ENCODE measurements around the gene ART4. TPM values are rescaled to one million over a fixed set of nuclear protein-coding genes. Genes with fewer than 3 reads are reported as not detected.

Gene ART4
- total RNA-seq, 1 donor from 2014 or later = not detected

- H3K4me3 Mint-ChIP-seq = no peak overlapping the region
- H3K27ac Mint-ChIP-seq = no peak overlapping the region
- H3K9me3 Mint-ChIP-seq = no peaks in the 10 kb centered on the region
- intact Hi-C loops (cut with micrococcal nuclease) = loop anchor here (5.0 kb wide), 2 partner anchors 122 to 378 kb away; partner anchors contain the start of gene RERG
- no peaks in the 10 kb centered on the region for H3K36me3 Mint-ChIP-seq (ENCODE audit: low read depth)
- no peak for DNase-seq
- H3K4me1 Mint-ChIP-seq = peaks cover 5% of the 10 kb centered on the region
- peaks cover 2% of the 10 kb centered on the region for H3K27me3 Mint-ChIP-seq
Measured at GRCh38 chr12:14844401-14844800, 1.1 kb upstream of the ART4 start.

DNA sequence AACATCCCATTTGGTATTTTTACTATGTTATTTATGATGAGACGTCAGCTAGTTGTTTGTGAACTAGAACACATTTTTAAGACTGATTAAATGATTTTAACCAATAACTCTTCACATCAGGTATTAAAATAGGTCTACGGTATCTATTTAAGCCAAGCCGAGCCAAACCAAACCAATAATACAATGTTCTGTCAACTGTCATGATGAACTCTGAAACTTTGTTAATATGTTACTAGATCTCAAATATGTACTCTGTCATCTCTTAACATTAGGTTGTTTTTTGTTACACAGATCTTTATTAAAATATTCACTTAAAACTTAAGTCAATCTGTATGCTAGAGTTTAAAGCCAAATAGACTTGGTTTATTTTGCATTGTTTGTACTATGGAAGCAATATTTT lies 1.0 kb downstream of the ART4 start:
- H3K27me3 Mint-ChIP-seq = peaks cover 7% of the 10 kb centered on the region

GRCh38 chr12:14841761-14842160 lies 1.6 kb downstream of the ART4 start:
- H3K27ac Mint-ChIP-seq = no peak overlapping the region
- intact Hi-C loops (cut with micrococcal nuclease) = loop anchor here (5.0 kb wide), 2 partner anchors 119 to 381 kb away; partner anchors contain the start of gene RERG
- H3K9me3 Mint-ChIP-seq = no peaks in the 10 kb centered on the region
- H3K4me1 Mint-ChIP-seq = peaks cover 5% of the 10 kb centered on the region
- no peak for DNase-seq
- H3K4me3 Mint-ChIP-seq = no peak overlapping the region
- no peaks in the 10 kb centered on the region for H3K36me3 Mint-ChIP-seq (ENCODE audit: low read depth)
- H3K27me3 Mint-ChIP-seq = peaks cover 7% of the 10 kb centered on the region

More for the DNA sequence above, 1.0 kb downstream of the ART4 start:
- Mint-ChIP-seq H3K4me3 (no peak overlapping the region), H3K36me3 (ENCODE audit: low read depth) (no peaks in the 10 kb centered on the region), H3K4me1 (peaks cover 5% of the 10 kb centered on the region), H3K27ac (no peak overlapping the region), H3K9me3 (no peaks in the 10 kb centered on the region)
- DNase-seq = no peak
- intact Hi-C loops (cut with micrococcal nuclease) = loop anchor here (5.0 kb wide), 2 partner anchors 120 to 380 kb away; partner anchors contain the start of gene RERG

DNA sequence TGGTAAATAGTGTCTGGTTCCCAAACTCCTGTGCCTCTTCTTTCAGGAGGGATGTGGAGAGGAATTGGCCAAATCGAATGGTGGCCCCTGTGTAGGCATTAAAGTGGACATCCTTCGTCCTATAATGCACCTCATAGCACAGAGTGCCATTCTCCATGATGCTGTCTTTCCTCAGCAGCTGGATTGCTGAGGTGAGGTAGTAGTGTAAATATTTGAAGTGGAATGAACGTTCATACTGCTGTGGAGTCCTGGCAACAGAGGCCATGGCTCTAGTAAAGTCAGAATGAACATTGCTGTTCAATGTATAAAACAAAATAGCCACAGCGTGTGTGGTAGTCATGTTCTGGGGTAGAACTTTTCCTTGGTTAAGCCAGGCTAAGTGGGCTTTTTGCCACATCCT lies 2.7 kb downstream of the ART4 start:
- intact Hi-C loops (cut with micrococcal nuclease) = loop anchor here (5.0 kb wide), 2 partner anchors 118 to 382 kb away; partner anchors contain the start of gene RERG
- Mint-ChIP-seq H3K4me1 (peaks cover 2% of the 10 kb centered on the region), H3K27ac (no peak overlapping the region), H3K36me3 (ENCODE audit: low read depth) (no peaks in the 10 kb centered on the region), H3K9me3 (no peaks in the 10 kb centered on the region), H3K4me3 (no peak overlapping the region), H3K27me3 (peaks cover 8% of the 10 kb centered on the region)
- no peak for DNase-seq

GRCh38 chr12:14839262-14839661 lies 4.1 kb downstream of the ART4 start:
- no peaks in the 10 kb centered on the region for H3K4me1 Mint-ChIP-seq
- H3K27ac Mint-ChIP-seq = no peak overlapping the region

DNA sequence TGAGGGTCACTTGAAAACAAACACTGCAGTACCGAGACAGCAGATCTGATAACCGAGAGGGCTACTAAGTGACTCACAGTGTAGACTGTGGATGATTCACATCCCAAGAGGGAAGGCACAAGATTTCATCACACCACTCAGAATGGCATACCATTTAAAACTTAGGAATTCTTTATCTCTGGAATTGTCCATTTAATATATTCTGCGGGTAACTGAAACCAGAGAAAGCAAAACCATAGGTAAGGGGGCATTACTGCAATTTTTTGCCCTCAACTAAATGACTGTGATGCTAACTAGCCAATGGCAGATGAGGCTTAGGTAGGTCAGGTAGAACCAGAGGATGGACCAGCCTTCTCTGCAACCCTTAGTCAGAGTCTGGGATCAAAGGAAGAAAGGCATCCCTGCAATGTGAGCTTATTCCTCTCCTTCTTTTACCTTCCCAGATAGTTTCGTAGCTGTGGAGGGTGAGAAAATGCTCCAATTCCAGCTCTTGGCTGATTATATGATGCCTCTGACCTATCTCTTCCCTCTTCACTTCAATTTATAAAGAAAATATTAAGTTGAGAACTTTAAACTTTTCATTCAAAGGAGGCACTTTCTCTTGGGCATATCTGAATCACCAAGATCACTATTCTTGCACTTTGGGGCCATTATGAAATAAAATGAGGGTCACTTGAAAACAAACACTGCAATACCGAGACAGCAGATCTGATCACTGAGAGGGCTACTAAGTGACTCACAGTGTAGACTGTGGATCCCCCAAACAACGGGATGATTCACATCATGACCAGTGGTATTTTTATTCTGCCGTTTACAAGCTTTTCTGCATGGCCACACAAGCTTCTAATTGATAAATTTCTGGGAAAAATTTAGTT lies 6.8 kb downstream of the ART4 start:
- no peak overlapping the region for H3K27ac Mint-ChIP-seq
- H3K36me3 Mint-ChIP-seq (ENCODE audit: low read depth) = no peaks in the 10 kb centered on the region
- H3K9me3 Mint-ChIP-seq = no peaks in the 10 kb centered on the region
- no peak overlapping the region for H3K4me3 Mint-ChIP-seq
- no peaks in the 10 kb centered on the region for H3K4me1 Mint-ChIP-seq
- H3K27me3 Mint-ChIP-seq = peaks cover 29% of the 10 kb centered on the region
- DNase-seq = no peak
- intact Hi-C loops (cut with micrococcal nuclease) = no loop called here

More at GRCh38 chr12:14839262-14839661, 4.1 kb downstream of the ART4 start:
- H3K27me3 Mint-ChIP-seq = peaks cover 14% of the 10 kb centered on the region
- no peak for DNase-seq
- no peaks in the 10 kb centered on the region for H3K36me3 Mint-ChIP-seq (ENCODE audit: low read depth)
- H3K4me3 Mint-ChIP-seq = no peak overlapping the region
- intact Hi-C loops (cut with micrococcal nuclease) = no loop called here
- no peaks in the 10 kb centered on the region for H3K9me3 Mint-ChIP-seq

- Mint-ChIP-seq H3K27me3 (peaks cover 31% of the 10 kb centered on the region), H3K9me3 (no peaks in the 10 kb centered on the region), H3K4me1 (no peaks in the 10 kb centered on the region), H3K36me3 (ENCODE audit: low read depth) (no peaks in the 10 kb centered on the region), H3K4me3 (no peak overlapping the region), H3K27ac (no peak overlapping the region)
- DNase-seq = no peak
- intact Hi-C loops (cut with micrococcal nuclease) = no loop called here
Measured at GRCh38 chr12:14834509-14834908, 8.8 kb downstream of the ART4 start.

DNA sequence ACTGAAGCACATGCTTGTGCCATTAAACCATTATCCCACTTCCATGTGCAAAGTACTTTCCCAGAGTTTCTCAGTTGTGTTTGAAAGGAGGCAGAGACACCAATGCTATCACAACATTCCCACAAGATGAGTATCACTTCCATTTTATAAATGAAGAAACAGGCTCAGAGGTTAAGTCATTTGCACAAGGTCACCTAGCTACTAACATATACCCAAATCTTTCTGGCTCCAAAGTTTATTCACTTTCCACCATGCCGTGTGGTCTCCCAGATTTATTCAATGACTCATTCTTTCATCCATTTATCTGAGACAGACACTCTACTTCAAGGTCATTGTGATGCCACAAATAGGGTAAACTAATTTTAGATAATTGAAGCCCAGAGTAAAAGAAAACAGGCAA lies 9.4 kb downstream of the ART4 start:
- DNase-seq = no peak
- H3K27ac Mint-ChIP-seq = no peak overlapping the region
- intact Hi-C loops (cut with micrococcal nuclease) = no loop called here
- H3K4me1 Mint-ChIP-seq = no peaks in the 10 kb centered on the region
- H3K36me3 Mint-ChIP-seq (ENCODE audit: low read depth) = no peaks in the 10 kb centered on the region
- no peaks in the 10 kb centered on the region for H3K9me3 Mint-ChIP-seq
- no peak overlapping the region for H3K4me3 Mint-ChIP-seq
- peaks cover 29% of the 10 kb centered on the region for H3K27me3 Mint-ChIP-seq

DNA sequence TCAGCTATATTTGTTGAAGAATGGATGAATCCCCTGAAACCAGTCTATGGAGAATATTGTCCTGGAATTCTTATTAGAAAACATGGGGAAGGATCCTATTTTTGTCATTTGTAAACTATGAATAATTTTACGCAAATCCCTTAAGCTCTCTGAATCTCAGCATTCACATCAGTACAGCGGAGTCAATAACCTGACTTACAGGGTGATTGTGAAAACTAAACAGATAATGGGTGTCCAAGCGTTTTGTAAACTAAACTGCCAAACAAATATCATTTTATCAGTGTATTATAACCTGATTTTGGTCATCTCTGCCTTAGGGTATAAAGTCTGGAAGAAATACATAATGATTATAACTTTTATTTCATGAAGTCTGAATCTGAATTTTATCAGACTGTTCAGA lies 10.0 kb downstream of the ART4 start:
- Mint-ChIP-seq H3K36me3 (ENCODE audit: low read depth) (no peaks in the 10 kb centered on the region), H3K4me1 (no peaks in the 10 kb centered on the region), H3K4me3 (no peak overlapping the region), H3K27ac (no peak overlapping the region), H3K9me3 (no peaks in the 10 kb centered on the region), H3K27me3 (peaks cover 26% of the 10 kb centered on the region)
- intact Hi-C loops (cut with micrococcal nuclease) = no loop called here
- DNase-seq = no peak

DNA sequence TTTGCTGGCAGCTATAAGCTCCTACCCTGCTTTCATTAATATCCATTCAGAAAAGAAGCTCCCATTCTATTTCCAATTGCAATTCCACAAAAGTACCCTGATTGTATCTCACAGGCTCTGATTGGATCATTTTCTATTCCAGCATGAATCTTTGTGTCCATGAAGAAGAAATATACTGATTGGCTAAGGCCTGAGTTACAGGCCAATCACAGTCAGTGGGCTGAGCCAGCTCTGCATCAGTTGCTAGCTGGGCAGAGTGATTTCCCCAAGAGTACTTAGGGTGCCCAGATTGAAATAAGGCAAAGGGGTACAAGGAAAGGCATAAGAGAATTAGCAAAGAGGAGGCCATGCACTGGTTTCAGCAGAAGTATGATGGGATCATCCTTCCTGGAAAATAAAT lies 14.4 kb downstream of the ART4 start:
- Mint-ChIP-seq H3K4me1 (peaks cover 3% of the 10 kb centered on the region), H3K4me3 (no peak overlapping the region), H3K9me3 (no peaks in the 10 kb centered on the region), H3K27ac (no peak overlapping the region), H3K27me3 (peaks cover 16% of the 10 kb centered on the region), H3K36me3 (ENCODE audit: low read depth) (no peaks in the 10 kb centered on the region)
- intact Hi-C loops (cut with micrococcal nuclease) = no loop called here
- DNase-seq = no peak

DNA sequence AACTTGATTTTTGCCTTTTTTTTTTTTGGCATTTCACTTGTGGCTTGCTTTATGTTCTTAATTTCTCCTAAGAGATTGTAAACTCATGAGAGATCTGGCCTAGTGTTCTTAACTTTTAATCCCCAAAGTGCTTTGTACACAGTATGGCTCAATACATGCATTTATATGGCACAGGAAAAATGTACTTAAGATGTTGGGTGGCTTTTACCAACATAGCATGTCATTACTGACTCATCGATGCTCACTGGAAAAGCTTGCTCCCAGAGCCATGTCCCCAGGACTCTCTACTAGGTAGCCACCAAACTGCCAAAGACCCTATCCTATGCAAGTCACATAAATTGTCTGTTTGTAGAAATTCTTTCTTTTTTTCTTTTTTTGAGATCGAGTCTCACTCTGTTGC lies 16.3 kb downstream of the ART4 start:
- Mint-ChIP-seq H3K27ac (no peak overlapping the region), H3K27me3 (peaks cover 5% of the 10 kb centered on the region), H3K9me3 (no peaks in the 10 kb centered on the region), H3K4me3 (no peak overlapping the region), H3K4me1 (peaks cover 8% of the 10 kb centered on the region), H3K36me3 (ENCODE audit: low read depth) (no peaks in the 10 kb centered on the region)
- intact Hi-C loops (cut with micrococcal nuclease) = no loop called here
- DNase-seq = no peak

GRCh38 chr12:14826491-14826890 lies 16.8 kb downstream of the ART4 start:
- Mint-ChIP-seq H3K4me3 (no peak overlapping the region), H3K27me3 (peaks cover under 1% of the 10 kb centered on the region), H3K9me3 (no peaks in the 10 kb centered on the region), H3K27ac (no peak overlapping the region), H3K36me3 (ENCODE audit: low read depth) (no peaks in the 10 kb centered on the region), H3K4me1 (peaks cover 8% of the 10 kb centered on the region)
- DNase-seq = no peak
- intact Hi-C loops (cut with micrococcal nuclease) = no loop called here

DNA sequence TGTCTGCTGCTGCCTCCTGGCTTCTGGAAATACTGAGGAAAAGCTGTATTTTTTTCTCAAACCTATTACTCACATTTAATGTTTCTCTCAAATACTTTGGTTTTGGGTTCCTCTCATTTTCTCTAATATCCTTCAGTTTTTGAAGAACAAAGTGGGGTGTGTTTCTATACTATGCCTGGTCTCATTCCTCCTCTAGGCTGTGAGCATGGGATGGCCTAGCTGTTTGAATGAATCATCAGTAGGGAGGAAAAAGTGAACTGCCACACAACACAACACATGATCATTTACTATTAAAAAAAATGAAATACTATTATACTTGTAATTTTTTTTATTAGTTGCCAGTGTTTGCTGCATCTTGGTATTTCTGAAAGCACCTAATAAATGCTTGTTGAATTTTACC lies 18.1 kb downstream of the ART4 start:
- intact Hi-C loops (cut with micrococcal nuclease) = no loop called here
- no peak overlapping the region for H3K27ac Mint-ChIP-seq
- peaks cover 8% of the 10 kb centered on the region for H3K4me1 Mint-ChIP-seq
- H3K27me3 Mint-ChIP-seq = no peaks in the 10 kb centered on the region
- no peaks in the 10 kb centered on the region for H3K36me3 Mint-ChIP-seq (ENCODE audit: low read depth)
- no peak overlapping the region for H3K4me3 Mint-ChIP-seq
- H3K9me3 Mint-ChIP-seq = no peaks in the 10 kb centered on the region
- no peak for DNase-seq

DNA sequence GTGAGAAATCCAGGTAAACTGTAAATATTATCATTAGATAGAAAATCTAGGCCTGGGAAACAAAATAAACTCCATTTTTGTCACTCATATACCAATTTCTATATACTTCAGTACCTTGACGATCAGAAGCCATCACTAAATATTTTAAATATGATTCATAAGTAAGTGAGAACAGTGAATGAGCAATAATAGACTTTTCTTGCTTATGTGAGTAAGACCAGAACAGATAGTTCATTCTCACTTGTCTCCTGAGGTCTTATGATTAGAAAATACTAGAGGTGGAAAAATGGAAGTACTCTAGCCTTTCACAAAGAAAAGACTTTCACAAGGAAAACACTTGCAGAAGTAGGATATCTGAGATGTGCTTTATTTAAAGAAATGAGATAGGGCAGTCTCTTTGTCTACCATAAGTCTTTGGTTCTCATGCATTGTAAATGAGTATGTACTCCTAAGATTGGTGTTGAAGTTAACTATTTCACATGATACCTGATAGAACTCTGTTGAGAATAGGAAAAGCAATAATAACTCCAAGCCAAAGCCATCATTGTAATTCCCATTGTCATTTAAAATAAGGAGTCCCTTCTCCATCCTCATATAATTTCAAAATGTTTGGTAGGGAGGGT lies 19.2 kb downstream of the ART4 start:
- Mint-ChIP-seq H3K4me3 (no peak overlapping the region), H3K4me1 (peaks cover 8% of the 10 kb centered on the region), H3K9me3 (no peaks in the 10 kb centered on the region), H3K36me3 (ENCODE audit: low read depth) (no peaks in the 10 kb centered on the region), H3K27ac (peak overlapping the region; percentile 20), H3K27me3 (peaks cover 6% of the 10 kb centered on the region)
- no peak for DNase-seq
- intact Hi-C loops (cut with micrococcal nuclease) = no loop called here
